Astrocyte (in vitro differentiated cells and primary cell): ENCODE data around the gene DAP. TPM values are rescaled to one million over a fixed set of nuclear protein-coding genes. Genes with fewer than 3 reads are reported as not detected.

Experiments
- DNase-seq: peaks from one replicate; pipeline ENCODE4 v3.0.0-alpha.2; 2010; ENCODE audit warnings: low read depth
- FAIRE-seq: peaks from 2 replicates; lab custom pipeline; 2011; peaks lifted over from hg19 to GRCh38; lab: Jason Lieb, UNC
- H2AFZ ChIP-seq: 2 replicates; pipeline ENCODE4 v1.6.0; 2012; ENCODE audit warnings: low read depth, low read length, inconsistent platforms
- H3K27ac ChIP-seq: 2 replicates; pipeline ENCODE4 v1.5.1; 2011; ENCODE audit warnings: low read depth, low read length, inconsistent platforms
- H3K27me3 ChIP-seq: 2 replicates; pipeline ENCODE4 v1.6.0; 2011; ENCODE audit warnings: low read length, inconsistent platforms; ENCODE audit not compliant: insufficient read depth
- H3K36me3 ChIP-seq: 2 replicates; pipeline ENCODE4 v1.5.1; 2011; ENCODE audit warnings: low read length, inconsistent platforms; ENCODE audit not compliant: insufficient read depth
- H3K4me1 ChIP-seq: 2 replicates; pipeline ENCODE4 v1.5.1; 2011; ENCODE audit warnings: low read length, inconsistent platforms; ENCODE audit not compliant: insufficient read depth
- H3K4me2 ChIP-seq: 2 replicates; pipeline ENCODE4 v1.6.0; 2012; ENCODE audit warnings: low read length, inconsistent platforms
- H3K4me3 ChIP-seq: 2 replicates; pipeline ENCODE4 v1.5.1; 2011; ENCODE audit warnings: low read depth, mild to moderate bottlenecking, low read length, inconsistent platforms; ENCODE audit not compliant: insufficient read depth
- H3K79me2 ChIP-seq: 2 replicates; pipeline ENCODE4 v1.6.0; 2012; ENCODE audit warnings: mild to moderate bottlenecking, low read length, inconsistent platforms; ENCODE audit not compliant: insufficient read depth
- H3K9ac ChIP-seq: 2 replicates; pipeline ENCODE4 v1.6.0; 2012; ENCODE audit warnings: mild to moderate bottlenecking, low read length, inconsistent platforms
- H3K9me3 ChIP-seq: 2 replicates; pipeline ENCODE4 v1.5.1; 2012; ENCODE audit warnings: low read depth, mild to moderate bottlenecking, low read length, inconsistent platforms; ENCODE audit not compliant: insufficient read depth
- H4K20me1 ChIP-seq: 2 replicates; pipeline ENCODE4 v1.6.0; 2012; ENCODE audit warnings: low read length, inconsistent platforms; ENCODE audit not compliant: insufficient read depth
- H3K27ac Mint-ChIP-seq: one replicate; pipeline ENCODE4 v1.8.0; 2021; ENCODE audit warnings: mild to moderate bottlenecking, mixed read lengths; ENCODE audit not compliant: unreplicated experiment
- H3K27me3 Mint-ChIP-seq: one replicate; pipeline ENCODE4 v1.8.0; 2021; ENCODE audit warnings: low read depth, mixed read lengths; ENCODE audit not compliant: unreplicated experiment
- H3K36me3 Mint-ChIP-seq: one replicate; pipeline ENCODE4 v1.8.0; 2021; ENCODE audit warnings: low read depth, mixed read lengths; ENCODE audit not compliant: unreplicated experiment
- H3K4me1 Mint-ChIP-seq: one replicate; pipeline ENCODE4 v1.8.0; 2021; ENCODE audit warnings: low read depth, mixed read lengths; ENCODE audit not compliant: unreplicated experiment
- H3K4me3 Mint-ChIP-seq: one replicate; pipeline ENCODE4 v1.8.0; 2021; ENCODE audit warnings: mild to moderate bottlenecking, moderate library complexity, mixed read lengths; ENCODE audit not compliant: unreplicated experiment
- H3K9me3 Mint-ChIP-seq: one replicate; pipeline ENCODE4 v1.8.0; 2021; ENCODE audit warnings: mild to moderate bottlenecking, mixed read lengths; ENCODE audit not compliant: unreplicated experiment
- EZH2 ChIP-seq: IDR thresholded peaks from 2 replicates; pipeline ENCODE4 v1.6.1; 2012; ENCODE audit warnings: mild to moderate bottlenecking, low read length, inconsistent platforms; ENCODE audit not compliant: insufficient read depth
- total RNA-seq: library from RNA; stranded (reverse); gene quantifications from 2 replicates; pipeline ENCODE4 v1.2.1, GENCODE V29; 2021
- TF ChIP-seq, protein P1 (sequence below): IDR thresholded peaks from 2 replicates; pipeline ENCODE4 v1.5.1; 2011; ENCODE audit warnings: low read depth, mild to moderate bottlenecking, inconsistent platforms, low read length, moderate library complexity; ENCODE audit not compliant: insufficient read depth

The DAP gene
- total RNA-seq, 1 donor from 2014 or later = 239 TPM

DNA sequence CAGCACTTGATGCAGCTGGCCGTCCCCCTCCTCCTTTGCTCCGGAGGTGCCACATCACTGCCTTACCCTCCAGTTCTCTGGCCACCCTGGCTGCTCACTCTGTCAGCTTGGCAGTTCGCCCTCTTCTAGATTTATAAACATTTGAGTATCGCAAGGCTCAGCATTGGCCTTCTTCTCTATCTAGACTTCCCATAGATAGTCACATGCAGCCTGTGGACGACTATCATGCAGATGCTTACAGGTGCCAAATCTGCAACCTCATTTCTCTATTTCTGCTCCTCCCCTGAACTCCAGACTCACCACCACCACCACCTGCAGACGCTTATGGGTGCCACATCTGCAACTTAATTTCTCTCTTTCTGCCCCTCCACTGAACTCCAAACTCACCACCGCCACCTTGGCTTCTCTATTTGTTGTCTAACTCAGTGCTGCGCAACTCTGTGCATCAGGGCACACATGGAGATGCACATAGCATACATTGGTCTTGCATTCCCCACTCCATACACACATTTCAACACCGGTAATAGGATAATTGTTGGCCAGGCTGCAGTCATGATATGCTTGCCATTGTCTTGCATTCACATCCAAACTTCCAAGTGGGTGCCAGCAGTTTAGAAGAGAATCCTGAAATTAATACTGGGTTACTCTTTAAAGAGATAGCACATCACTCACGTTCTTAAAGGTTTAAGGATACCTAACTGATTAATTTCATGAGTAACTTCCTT is 1.9 kb upstream of the DAP start:
- H3K79me2 ChIP-seq = peaks cover 28% of the 10 kb centered on the region
- TF ChIP-seq, protein P1, sequence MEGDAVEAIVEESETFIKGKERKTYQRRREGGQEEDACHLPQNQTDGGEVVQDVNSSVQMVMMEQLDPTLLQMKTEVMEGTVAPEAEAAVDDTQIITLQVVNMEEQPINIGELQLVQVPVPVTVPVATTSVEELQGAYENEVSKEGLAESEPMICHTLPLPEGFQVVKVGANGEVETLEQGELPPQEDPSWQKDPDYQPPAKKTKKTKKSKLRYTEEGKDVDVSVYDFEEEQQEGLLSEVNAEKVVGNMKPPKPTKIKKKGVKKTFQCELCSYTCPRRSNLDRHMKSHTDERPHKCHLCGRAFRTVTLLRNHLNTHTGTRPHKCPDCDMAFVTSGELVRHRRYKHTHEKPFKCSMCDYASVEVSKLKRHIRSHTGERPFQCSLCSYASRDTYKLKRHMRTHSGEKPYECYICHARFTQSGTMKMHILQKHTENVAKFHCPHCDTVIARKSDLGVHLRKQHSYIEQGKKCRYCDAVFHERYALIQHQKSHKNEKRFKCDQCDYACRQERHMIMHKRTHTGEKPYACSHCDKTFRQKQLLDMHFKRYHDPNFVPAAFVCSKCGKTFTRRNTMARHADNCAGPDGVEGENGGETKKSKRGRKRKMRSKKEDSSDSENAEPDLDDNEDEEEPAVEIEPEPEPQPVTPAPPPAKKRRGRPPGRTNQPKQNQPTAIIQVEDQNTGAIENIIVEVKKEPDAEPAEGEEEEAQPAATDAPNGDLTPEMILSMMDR = no peak
- no peak for TF ChIP-seq EZH2
- peaks cover 2% of the 10 kb centered on the region for H3K9me3 Mint-ChIP-seq
- H3K4me1 ChIP-seq = peaks cover 21% of the 10 kb centered on the region
- no peak overlapping the region for H3K4me2 ChIP-seq
- H2AFZ ChIP-seq = no peak overlapping the region
- no peak overlapping the region for H3K27ac ChIP-seq
- H3K4me1 Mint-ChIP-seq = peaks cover 10% of the 10 kb centered on the region
- no peak overlapping the region for H3K4me3 ChIP-seq
- H3K27me3 Mint-ChIP-seq = peaks cover 3% of the 10 kb centered on the region
- H3K4me3 Mint-ChIP-seq = peak overlapping the region; percentile 64
- peak overlapping the region; percentile 92 for H3K27ac Mint-ChIP-seq
- H3K9me3 ChIP-seq = no peaks in the 10 kb centered on the region
- H3K9ac ChIP-seq = no peak overlapping the region
- H3K36me3 ChIP-seq = no peaks in the 10 kb centered on the region
- DNase-seq (no peak), FAIRE-seq (no peak)
- no peaks in the 10 kb centered on the region for H3K27me3 ChIP-seq
- peaks cover 1% of the 10 kb centered on the region for H3K36me3 Mint-ChIP-seq
- H4K20me1 ChIP-seq = peaks cover 16% of the 10 kb centered on the region

DNA sequence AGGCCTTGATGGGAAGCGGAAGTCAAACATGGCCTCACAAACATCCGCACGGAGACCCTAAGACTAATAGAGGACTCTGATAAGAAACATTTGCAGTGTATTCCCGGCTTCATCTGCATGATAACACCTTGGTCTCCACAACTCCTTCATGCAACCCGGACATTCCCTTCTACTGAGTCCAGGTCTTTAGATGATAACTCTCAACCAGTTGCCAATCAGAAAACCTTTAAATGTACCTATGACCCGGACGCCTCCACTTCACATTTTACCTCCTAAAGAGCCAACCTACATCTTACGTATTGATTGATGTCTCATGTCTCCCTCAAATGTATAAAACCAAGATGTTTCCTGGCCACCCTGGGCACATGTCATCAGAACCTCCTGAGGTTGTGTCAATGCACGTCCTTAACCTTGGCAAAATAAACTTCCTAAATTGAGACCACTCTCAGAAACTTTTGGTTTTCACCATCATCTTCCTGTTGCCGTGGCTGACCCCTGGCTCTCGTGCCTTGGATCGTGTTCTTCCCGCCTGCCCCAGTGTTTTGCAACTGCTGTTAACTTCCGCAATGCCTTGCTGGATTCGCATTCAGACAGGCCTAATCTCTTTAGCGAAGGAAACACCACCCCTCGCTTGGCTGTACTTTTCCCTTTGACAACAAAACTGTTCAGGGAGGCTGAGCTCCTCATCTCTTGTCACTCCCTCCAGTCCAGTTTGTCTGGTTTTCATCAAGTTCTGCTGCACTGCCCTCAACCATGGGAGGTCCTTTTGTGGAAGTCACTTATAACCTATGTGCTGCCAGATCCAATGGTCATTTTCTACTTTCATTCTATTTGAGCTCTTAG is 1.1 kb upstream of the DAP start:
- peak overlapping the region; percentile 88 for H3K9ac ChIP-seq
- H3K4me1 ChIP-seq = peaks cover 29% of the 10 kb centered on the region
- DNase-seq (no peak), FAIRE-seq (no peak)
- H3K4me2 ChIP-seq = peak overlapping the region; percentile 88
- H3K27me3 ChIP-seq = no peaks in the 10 kb centered on the region
- Mint-ChIP-seq H3K9me3 (peaks cover 2% of the 10 kb centered on the region), H3K27ac (peak overlapping the region; percentile 92), H3K27me3 (peaks cover 3% of the 10 kb centered on the region), H3K4me3 (peak overlapping the region; percentile 76), H3K36me3 (peaks cover 4% of the 10 kb centered on the region), H3K4me1 (peaks cover 18% of the 10 kb centered on the region)
- H3K36me3 ChIP-seq = no peaks in the 10 kb centered on the region
- no peaks in the 10 kb centered on the region for H3K9me3 ChIP-seq
- H3K27ac ChIP-seq = peak overlapping the region; percentile 87
- TF ChIP-seq EZH2 = no peak
- TF ChIP-seq, protein P1 = no peak
- H4K20me1 ChIP-seq = peaks cover 24% of the 10 kb centered on the region
- peak overlapping the region; percentile 62 for H3K4me3 ChIP-seq
- H3K79me2 ChIP-seq = peaks cover 36% of the 10 kb centered on the region
- peak overlapping the region; percentile 85 for H2AFZ ChIP-seq

DNA sequence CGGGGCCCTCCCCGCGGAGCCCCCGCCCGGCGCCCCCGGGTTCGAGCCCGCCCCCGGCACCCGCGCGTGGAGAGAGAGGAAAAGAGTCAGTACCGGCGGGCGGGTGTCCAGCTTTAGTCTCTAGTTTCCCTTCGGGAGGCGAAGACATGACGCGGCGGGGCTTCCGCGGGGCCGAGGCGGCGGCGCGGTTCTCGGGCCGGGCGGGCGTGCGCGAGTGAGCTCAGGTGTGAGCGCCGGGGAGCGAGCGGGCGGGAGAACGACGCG is 181 bp downstream of the DAP start:
- Mint-ChIP-seq H3K4me3 (peak overlapping the region; percentile 42), H3K9me3 (peaks cover 2% of the 10 kb centered on the region), H3K27me3 (peaks cover 3% of the 10 kb centered on the region), H3K4me1 (peaks cover 29% of the 10 kb centered on the region), H3K36me3 (peaks cover 5% of the 10 kb centered on the region), H3K27ac (no peak overlapping the region)
- H3K9me3 ChIP-seq = no peaks in the 10 kb centered on the region
- peak overlapping the region; percentile 82 for H3K4me3 ChIP-seq
- peak overlapping the region; percentile 91 for H3K4me2 ChIP-seq
- peak overlapping the region; percentile 86 for H3K27ac ChIP-seq
- H3K9ac ChIP-seq = peak overlapping the region; percentile 96
- H3K4me1 ChIP-seq = peaks cover 34% of the 10 kb centered on the region
- TF ChIP-seq EZH2 = no peak
- TF ChIP-seq, protein P1 = no peak
- FAIRE-seq (no peak), DNase-seq (no peak)
- H3K79me2 ChIP-seq = peaks cover 49% of the 10 kb centered on the region
- no peaks in the 10 kb centered on the region for H3K36me3 ChIP-seq
- peaks cover 36% of the 10 kb centered on the region for H4K20me1 ChIP-seq
- no peaks in the 10 kb centered on the region for H3K27me3 ChIP-seq
- H2AFZ ChIP-seq = no peak overlapping the region
